Loucy (cell line): Measurements from ENCODE around the gene KIF18B.

Source experiments
- H2AFZ ChIP-seq: fragments of 200-600 bp; sonication (generic); 2 replicates; pipeline ENCODE4 v1.6.0; 2016; ENCODE audit warnings: antibody characterized with exemption, mild to moderate bottlenecking, low read length, moderate library complexity
- H3F3A ChIP-seq: fragments of 200-600 bp; 2 replicates; pipeline ENCODE4 v1.6.0; 2016; ENCODE audit warnings: antibody characterized with exemption, low read depth, mild to moderate bottlenecking
- H3K27me3 ChIP-seq: fragments of 200-600 bp; sonication (generic); 2 replicates; pipeline ENCODE4 v1.6.1; 2014; ENCODE audit warnings: low read length, mild to moderate bottlenecking; ENCODE audit not compliant: insufficient read depth, poor library complexity, severe bottlenecking
- H3K36me3 ChIP-seq: fragments of 200-600 bp; sonication (generic); 2 replicates; pipeline ENCODE4 v1.6.1; 2016; ENCODE audit warnings: low read length; ENCODE audit not compliant: insufficient read depth
- H3K4me1 ChIP-seq: fragments of 200-600 bp; sonication (generic); 2 replicates; pipeline ENCODE4 v1.5.1; 2014; ENCODE audit warnings: low read length, mild to moderate bottlenecking; ENCODE audit not compliant: insufficient read depth, poor library complexity, severe bottlenecking
- H3K4me2 ChIP-seq: fragments of 200-600 bp; sonication (generic); 2 replicates; pipeline ENCODE4 v1.6.0; 2014; ENCODE audit warnings: antibody characterized with exemption, low read length, low read depth, mild to moderate bottlenecking; ENCODE audit not compliant: poor library complexity, severe bottlenecking
- H3K4me3 ChIP-seq: fragments of 200-600 bp; sonication (generic); 2 replicates; pipeline ENCODE4 v1.5.1; 2014; ENCODE audit warnings: low read length, mild to moderate bottlenecking, mixed read lengths; ENCODE audit not compliant: poor library complexity, severe bottlenecking
- H3K79me2 ChIP-seq: fragments of 200-600 bp; sonication (generic); 2 replicates; pipeline ENCODE4 v1.6.1; 2014; ENCODE audit warnings: low read length; ENCODE audit not compliant: insufficient read depth
- H3K9ac ChIP-seq: fragments of 200-600 bp; sonication (generic); 2 replicates; pipeline ENCODE4 v1.6.0; 2014; ENCODE audit warnings: mild to moderate bottlenecking, low read depth, low read length, moderate library complexity; ENCODE audit not compliant: poor library complexity, severe bottlenecking
- H3K9me2 ChIP-seq: fragments of 200-600 bp; sonication (generic); replicated peaks from 2 replicates; pipeline ENCODE4 v1.6.1; 2016; ENCODE audit warnings: low read depth, low read length, mixed read lengths
- H3K9me3 ChIP-seq: fragments of 200-600 bp; sonication (generic); 2 replicates; pipeline ENCODE4 v1.6.1; 2014; ENCODE audit warnings: mild to moderate bottlenecking, antibody characterized with exemption, low read length, low read depth; ENCODE audit not compliant: insufficient read depth
- H4K20me1 ChIP-seq: fragments of 200-600 bp; sonication (generic); 2 replicates; pipeline ENCODE4 v1.6.0; 2014; ENCODE audit warnings: antibody characterized with exemption, low read length, mild to moderate bottlenecking; ENCODE audit not compliant: insufficient read depth, poor library complexity, severe bottlenecking
- EZH2phosphoT487 ChIP-seq: fragments of 200-600 bp; IDR thresholded peaks from 2 replicates; pipeline ENCODE4 v1.6.1; 2018; ENCODE audit warnings: antibody characterized with exemption, mild to moderate bottlenecking, moderate library complexity, borderline replicate concordance
- TF ChIP-seq, protein P1 (sequence below): fragments of 200-600 bp; sonication (generic); conservative IDR thresholded peaks from 2 replicates; pipeline ENCODE4 v1.5.1; 2014; ENCODE audit warnings: mild to moderate bottlenecking, antibody characterized with exemption, low read length

The KIF18B gene

DNA sequence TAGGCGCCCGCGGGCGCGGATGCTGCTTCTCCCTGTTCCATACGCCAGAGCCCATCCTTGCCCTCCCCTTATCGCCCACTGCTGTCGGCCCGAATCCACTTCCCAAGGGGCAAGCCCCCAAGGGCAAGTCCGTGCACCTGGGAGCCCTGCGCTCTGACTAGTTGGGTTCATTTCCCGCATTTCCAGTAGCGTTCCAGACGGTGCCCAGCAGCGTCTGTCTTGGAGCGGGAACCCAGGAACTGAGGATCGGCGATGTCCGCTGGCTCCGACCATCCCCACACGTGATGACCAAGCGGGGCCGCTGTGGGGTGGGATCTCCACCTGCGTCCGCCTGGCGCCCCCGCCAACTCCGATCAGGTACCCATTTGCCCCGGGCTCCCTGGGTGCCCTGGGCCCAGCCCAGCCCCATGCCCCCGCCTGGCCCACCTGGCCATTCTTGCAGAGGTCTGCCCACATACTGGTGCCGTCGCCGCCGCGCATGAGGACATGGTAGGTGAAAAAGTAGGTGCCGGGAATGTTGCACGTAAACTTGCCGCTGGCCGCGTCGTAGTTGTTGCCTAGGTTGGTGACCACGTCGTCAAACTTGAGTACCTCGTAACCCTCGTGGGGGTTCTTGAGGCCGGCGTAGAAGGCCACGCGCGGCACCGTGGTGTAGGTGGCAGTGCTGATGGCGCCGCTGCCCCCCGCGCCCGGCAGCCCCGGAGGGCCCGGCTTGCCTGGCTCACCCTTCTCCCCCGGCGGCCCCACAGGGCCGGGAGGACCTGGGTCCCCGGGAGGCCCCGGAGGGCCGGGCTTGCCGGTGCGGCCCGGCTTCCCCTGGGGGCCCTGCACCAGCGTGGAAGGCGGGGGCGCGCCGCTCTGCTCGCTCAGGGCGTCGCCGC is 19.7 kb upstream of the KIF18B start:
- peaks cover 27% of the 10 kb centered on the region for H3K27me3 ChIP-seq
- no peaks in the 10 kb centered on the region for H3K36me3 ChIP-seq
- H3K9me3 ChIP-seq = no peaks in the 10 kb centered on the region
- no peaks in the 10 kb centered on the region for H4K20me1 ChIP-seq
- no peak overlapping the region for H3K4me2 ChIP-seq
- H3K9ac ChIP-seq = no peak overlapping the region
- no peak overlapping the region for H2AFZ ChIP-seq
- TF ChIP-seq EZH2phosphoT487 = no peak
- TF ChIP-seq, protein P1, sequence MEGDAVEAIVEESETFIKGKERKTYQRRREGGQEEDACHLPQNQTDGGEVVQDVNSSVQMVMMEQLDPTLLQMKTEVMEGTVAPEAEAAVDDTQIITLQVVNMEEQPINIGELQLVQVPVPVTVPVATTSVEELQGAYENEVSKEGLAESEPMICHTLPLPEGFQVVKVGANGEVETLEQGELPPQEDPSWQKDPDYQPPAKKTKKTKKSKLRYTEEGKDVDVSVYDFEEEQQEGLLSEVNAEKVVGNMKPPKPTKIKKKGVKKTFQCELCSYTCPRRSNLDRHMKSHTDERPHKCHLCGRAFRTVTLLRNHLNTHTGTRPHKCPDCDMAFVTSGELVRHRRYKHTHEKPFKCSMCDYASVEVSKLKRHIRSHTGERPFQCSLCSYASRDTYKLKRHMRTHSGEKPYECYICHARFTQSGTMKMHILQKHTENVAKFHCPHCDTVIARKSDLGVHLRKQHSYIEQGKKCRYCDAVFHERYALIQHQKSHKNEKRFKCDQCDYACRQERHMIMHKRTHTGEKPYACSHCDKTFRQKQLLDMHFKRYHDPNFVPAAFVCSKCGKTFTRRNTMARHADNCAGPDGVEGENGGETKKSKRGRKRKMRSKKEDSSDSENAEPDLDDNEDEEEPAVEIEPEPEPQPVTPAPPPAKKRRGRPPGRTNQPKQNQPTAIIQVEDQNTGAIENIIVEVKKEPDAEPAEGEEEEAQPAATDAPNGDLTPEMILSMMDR = no peak
- no peaks in the 10 kb centered on the region for H3F3A ChIP-seq
- H3K9me2 ChIP-seq = no peaks in the 10 kb centered on the region
- H3K4me3 ChIP-seq = no peak overlapping the region
- no peaks in the 10 kb centered on the region for H3K79me2 ChIP-seq
- peaks cover 4% of the 10 kb centered on the region for H3K4me1 ChIP-seq

DNA sequence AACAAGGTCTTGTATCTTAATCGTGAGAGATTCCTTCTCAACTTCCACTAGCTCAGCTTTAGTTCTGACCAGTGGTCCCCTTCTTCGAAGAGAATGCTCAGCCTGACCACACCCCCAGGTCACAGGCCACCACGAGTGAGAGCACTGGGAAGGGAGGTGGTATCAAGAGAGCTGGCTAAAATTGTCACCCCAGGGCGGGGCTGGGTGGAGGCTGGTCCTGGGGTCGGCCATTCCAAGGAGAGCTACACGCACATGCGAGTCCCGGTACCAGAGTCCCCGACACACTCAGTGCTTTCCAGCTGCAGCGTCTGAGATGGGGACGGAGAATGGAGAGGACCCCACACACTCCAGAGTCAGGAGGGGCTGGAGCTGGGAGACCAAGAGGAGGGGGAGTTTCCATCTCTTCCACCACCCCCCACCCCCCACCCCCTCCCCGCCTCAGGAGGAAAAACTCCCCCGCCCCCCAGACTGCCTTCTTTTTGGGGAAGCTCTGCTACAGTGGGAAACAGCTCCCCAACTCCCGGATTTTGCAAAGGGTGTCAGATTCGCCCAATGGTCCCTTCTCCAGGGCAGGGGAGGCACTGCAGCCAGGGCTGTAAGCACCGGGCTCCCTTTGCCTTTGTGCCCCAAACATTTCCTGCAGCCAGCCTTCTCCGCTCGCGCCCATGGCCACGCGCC is 18.9 kb upstream of the KIF18B start:
- Histone ChIP-seq H3K36me3 (no peaks in the 10 kb centered on the region), H3K4me2 (no peak overlapping the region), H3K27me3 (peaks cover 27% of the 10 kb centered on the region), H2AFZ (no peak overlapping the region), H3K4me1 (peaks cover 4% of the 10 kb centered on the region), H4K20me1 (no peaks in the 10 kb centered on the region), H3K9ac (no peak overlapping the region), H3K4me3 (no peak overlapping the region), H3K9me3 (no peaks in the 10 kb centered on the region), H3F3A (no peaks in the 10 kb centered on the region), H3K9me2 (no peaks in the 10 kb centered on the region), H3K79me2 (no peaks in the 10 kb centered on the region)
- TF ChIP-seq, protein P1 = no peak
- no peak for TF ChIP-seq EZH2phosphoT487

- H3K4me3 ChIP-seq = no peak overlapping the region
- TF ChIP-seq, protein P1 = no peak
- no peak for TF ChIP-seq EZH2phosphoT487
- H2AFZ ChIP-seq = no peak overlapping the region
- no peak overlapping the region for H3K4me2 ChIP-seq
- H3K9me3 ChIP-seq = no peaks in the 10 kb centered on the region
- no peaks in the 10 kb centered on the region for H3F3A ChIP-seq
- no peaks in the 10 kb centered on the region for H3K79me2 ChIP-seq
- peaks cover 22% of the 10 kb centered on the region for H3K27me3 ChIP-seq
- no peak overlapping the region for H3K9ac ChIP-seq
- no peaks in the 10 kb centered on the region for H3K9me2 ChIP-seq
- H3K36me3 ChIP-seq = no peaks in the 10 kb centered on the region
- peaks cover 4% of the 10 kb centered on the region for H3K4me1 ChIP-seq
- H4K20me1 ChIP-seq = no peaks in the 10 kb centered on the region
Measured at GRCh38 chr17:44965481-44966234, 18.1 kb upstream of the KIF18B start.
